KMS-11 (cell line): ENCODE data around the gene RPL29.
A peak's percentile ranks its signal among the peaks of the same experiment; 100 is the strongest.

ENCODE experiments used
- H2AFZ ChIP-seq: fragments of 200-600 bp; sonication (generic); 2 replicates; pipeline ENCODE4 v1.6.1; 2016; ENCODE audit warnings: antibody characterized with exemption, mixed run types, low read depth
- H3K27ac ChIP-seq: fragments of 200-600 bp; sonication (generic); 2 replicates; pipeline ENCODE4 v1.6.1; 2016; ENCODE audit warnings: mild to moderate bottlenecking, mixed run types
- H3K27me3 ChIP-seq: fragments of 200-600 bp; sonication (generic); 2 replicates; pipeline ENCODE4 v1.6.1; 2017; ENCODE audit warnings: mild to moderate bottlenecking, low read depth, mixed run types, moderate library complexity; ENCODE audit not compliant: insufficient read depth
- H3K36me3 ChIP-seq: fragments of 200-600 bp; sonication (generic); 2 replicates; pipeline ENCODE4 v1.6.1; 2017; ENCODE audit warnings: mild to moderate bottlenecking, mixed run types; ENCODE audit not compliant: insufficient read depth
- H3K4me1 ChIP-seq: fragments of 200-600 bp; sonication (generic); 2 replicates; pipeline ENCODE4 v1.6.1; 2016; ENCODE audit warnings: mild to moderate bottlenecking, low read depth, mixed run types; ENCODE audit not compliant: poor library complexity, severe bottlenecking
- H3K4me2 ChIP-seq: fragments of 200-600 bp; sonication (generic); 2 replicates; pipeline ENCODE4 v1.7.0; 2016; ENCODE audit warnings: mild to moderate bottlenecking, mixed run types
- H3K4me3 ChIP-seq: fragments of 200-600 bp; sonication (generic); IDR thresholded peaks from 2 replicates; pipeline ENCODE4 v1.6.1; 2017; ENCODE audit warnings: low read depth, low read length, mixed read lengths; ENCODE audit not compliant: insufficient read depth
- H3K79me2 ChIP-seq: fragments of 200-600 bp; sonication (generic); 2 replicates; pipeline ENCODE4 v1.6.1; 2016; ENCODE audit warnings: low read depth, mixed run types; ENCODE audit not compliant: insufficient read depth
- H3K9ac ChIP-seq: fragments of 200-600 bp; sonication (generic); 2 replicates; pipeline ENCODE4 v1.6.1; 2016; ENCODE audit warnings: mild to moderate bottlenecking, mixed run types
- H4K20me1 ChIP-seq: fragments of 200-600 bp; sonication (generic); 2 replicates; pipeline ENCODE4 v1.6.1; 2016; ENCODE audit warnings: mild to moderate bottlenecking, mixed run types; ENCODE audit not compliant: insufficient read depth
- CTCF ChIP-seq: fragments of 200-600 bp; sonication (generic); conservative IDR thresholded peaks from 2 replicates; pipeline ENCODE4 v1.6.1; 2017; ENCODE audit warnings: low read depth, mild to moderate bottlenecking, antibody characterized with exemption, low read length, moderate library complexity, mixed read lengths

The RPL29 gene

GRCh38 chr3:51974963-51975851, 20.5 kb downstream of the RPL29 start, which contains the start of gene ABHD14A:
Gene ABHD14A (plus strand): TSS chr3:51975064. CDS start chr3:51975136, 72 bp downstream.
- Histone ChIP-seq H3K9ac (peak within 1 kb of the TSS; percentile 69), H3K4me3 (no peak within 1 kb of the TSS), H3K79me2 (0 out of 2 replicates have a peak, but pooled peaks cover 5% of the 10 kb centered on the region), H3K36me3 (no peaks in the 10 kb centered on the region), H3K4me2 (peak within 1 kb of the TSS; percentile 82), H3K27me3 (no peaks in the 10 kb centered on the region), H4K20me1 (no peaks in the 10 kb centered on the region), H3K4me1 (peaks cover 12% of the 10 kb centered on the region), H3K27ac (peak within 1 kb of the TSS; percentile 57), H2AFZ (peak within 1 kb of the TSS; percentile 76)
- no peak for TF ChIP-seq CTCF

GRCh38 chr3:51974277-51974962, 21.3 kb downstream of the RPL29 start:
- H3K9ac ChIP-seq: peak overlapping the region; percentile 67
- peak overlapping the region; percentile 82 for H3K4me2 ChIP-seq
- 0 out of 2 replicates have a peak, but pooled peaks cover 5% of the 10 kb centered on the region for H3K79me2 ChIP-seq
- no peaks in the 10 kb centered on the region for H4K20me1 ChIP-seq
- peak overlapping the region; percentile 76 for H2AFZ ChIP-seq
- H3K27me3 ChIP-seq: no peaks in the 10 kb centered on the region
- H3K4me3 ChIP-seq: no peak overlapping the region
- H3K36me3 ChIP-seq: no peaks in the 10 kb centered on the region
- peaks cover 12% of the 10 kb centered on the region for H3K4me1 ChIP-seq
- H3K27ac ChIP-seq: peak overlapping the region; percentile 57
- peak; percentile 45 for TF ChIP-seq CTCF

GRCh38 chr3:51971350-51971749, 24.3 kb downstream of the RPL29 start:
- Histone ChIP-seq H3K36me3 (no peaks in the 10 kb centered on the region), H4K20me1 (no peaks in the 10 kb centered on the region), H3K27me3 (no peaks in the 10 kb centered on the region), H2AFZ (no peak overlapping the region), H3K27ac (no peak overlapping the region), H3K4me1 (peaks cover 12% of the 10 kb centered on the region), H3K9ac (no peak overlapping the region), H3K4me2 (no peak overlapping the region), H3K4me3 (no peak overlapping the region), H3K79me2 (0 out of 2 replicates have a peak, but pooled peaks cover 5% of the 10 kb centered on the region)
- TF ChIP-seq CTCF: no peak

GRCh38 chr3:51970606-51971300, 24.9 kb downstream of the RPL29 start:
- Histone ChIP-seq H3K4me2 (no peak overlapping the region), H3K4me1 (peaks cover 11% of the 10 kb centered on the region), H3K36me3 (no peaks in the 10 kb centered on the region), H3K27ac (no peak overlapping the region), H3K27me3 (no peaks in the 10 kb centered on the region), H3K9ac (no peak overlapping the region), H4K20me1 (no peaks in the 10 kb centered on the region), H2AFZ (no peak overlapping the region), H3K79me2 (0 out of 2 replicates have a peak, but pooled peaks cover 5% of the 10 kb centered on the region), H3K4me3 (no peak overlapping the region)
- TF ChIP-seq CTCF: no peak
